Measurements from ENCODE around the gene MRAP.

- no peak for TF ChIP-seq CTCF (conservative IDR thresholded peaks at IDR 0.05; ENCODE audit: low read depth, low read length)
- TF ChIP-seq EZH2 (IDR thresholded peaks at IDR 0.05; ENCODE audit: borderline replicate concordance, low read depth, low read length, poor library complexity, severe bottlenecking): no peak
Observed at GRCh38 chr21:32314806-32315205, 16.2 kb downstream of the MRAP start.

All from A673 (cell line).